ENCODE data around the gene ENOX1.

Gene ENOX1

DNA sequence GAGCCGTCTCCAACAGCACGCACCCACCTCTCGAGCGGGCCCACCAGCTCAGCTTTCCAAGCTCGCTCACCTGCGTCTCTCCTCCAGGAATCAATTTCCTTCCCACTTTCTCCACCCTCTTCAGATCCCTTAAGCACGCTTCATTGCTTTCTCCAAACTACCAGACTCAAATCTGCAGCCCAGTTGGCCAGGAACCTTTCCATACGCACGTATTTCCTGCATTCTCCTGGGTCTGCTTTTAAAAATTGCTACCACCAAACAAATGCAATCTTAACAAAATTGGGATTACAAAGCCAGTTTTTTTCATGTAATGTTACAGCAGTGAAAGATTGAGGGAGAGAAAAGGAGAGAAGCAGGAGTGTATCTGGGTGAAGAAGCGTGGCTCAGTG, 1.5 kb downstream of the ENOX1 start:
- no peak for DNase-seq

GRCh38 chr13:43784496-43784895, 2.3 kb downstream of the ENOX1 start:
- DNase-seq = no peak

DNA sequence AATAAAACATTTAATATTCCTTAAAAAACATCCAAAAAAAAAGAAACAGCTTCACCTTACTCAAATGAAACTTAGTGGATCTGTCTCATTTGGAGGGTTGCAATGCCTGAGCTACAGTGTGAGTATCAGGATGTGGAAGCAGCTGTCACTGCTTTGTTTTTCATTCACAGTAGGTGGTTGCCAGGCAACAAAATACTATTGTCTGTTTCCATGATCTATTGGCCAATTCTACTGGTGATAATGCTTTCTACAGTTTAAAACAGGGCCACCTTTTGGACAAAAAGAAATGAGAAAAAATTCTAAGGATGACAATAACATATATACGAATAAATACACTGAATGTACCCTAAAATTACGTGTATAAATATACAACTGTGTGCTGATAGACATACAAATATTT, 3.0 kb downstream of the ENOX1 start:
- DNase-seq = no peak

DNA sequence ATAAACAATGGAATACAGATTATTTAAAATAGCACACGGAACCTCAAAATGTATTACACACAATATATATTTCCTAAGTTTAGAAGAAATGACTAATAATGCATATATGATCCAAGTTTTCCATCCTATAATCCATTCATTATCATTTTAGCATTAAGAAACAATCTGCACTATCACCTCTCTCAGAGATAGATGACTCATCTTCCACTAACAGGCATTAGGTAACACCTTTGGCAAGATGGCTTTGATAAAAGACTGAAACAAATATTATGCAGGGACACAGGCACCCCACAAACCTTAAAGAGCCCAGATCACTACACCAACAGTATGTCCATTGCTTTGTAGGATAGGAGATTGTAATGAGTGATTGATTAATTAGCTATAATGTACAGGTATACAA, 4.1 kb downstream of the ENOX1 start:
- no peak for DNase-seq

DNA sequence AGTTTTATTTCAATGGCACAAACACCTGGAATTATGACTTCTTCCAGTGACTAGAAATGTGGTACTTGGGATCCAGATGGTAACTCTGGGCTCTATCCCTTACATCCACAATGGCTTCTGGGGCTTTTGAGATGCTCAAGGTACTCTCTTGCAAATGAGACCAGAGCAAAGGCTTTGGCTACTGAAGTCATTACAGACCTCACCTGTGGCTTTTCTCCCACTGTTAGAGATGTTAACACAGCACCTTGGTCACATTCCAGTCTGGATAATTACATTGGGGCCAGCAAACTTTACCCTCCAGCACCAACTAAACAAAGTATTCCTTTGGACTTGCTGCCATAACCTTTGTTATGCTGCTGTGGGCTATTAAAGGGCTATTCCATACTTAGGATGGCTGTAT, 6.1 kb downstream of the ENOX1 start:
- no peak for DNase-seq

DNA sequence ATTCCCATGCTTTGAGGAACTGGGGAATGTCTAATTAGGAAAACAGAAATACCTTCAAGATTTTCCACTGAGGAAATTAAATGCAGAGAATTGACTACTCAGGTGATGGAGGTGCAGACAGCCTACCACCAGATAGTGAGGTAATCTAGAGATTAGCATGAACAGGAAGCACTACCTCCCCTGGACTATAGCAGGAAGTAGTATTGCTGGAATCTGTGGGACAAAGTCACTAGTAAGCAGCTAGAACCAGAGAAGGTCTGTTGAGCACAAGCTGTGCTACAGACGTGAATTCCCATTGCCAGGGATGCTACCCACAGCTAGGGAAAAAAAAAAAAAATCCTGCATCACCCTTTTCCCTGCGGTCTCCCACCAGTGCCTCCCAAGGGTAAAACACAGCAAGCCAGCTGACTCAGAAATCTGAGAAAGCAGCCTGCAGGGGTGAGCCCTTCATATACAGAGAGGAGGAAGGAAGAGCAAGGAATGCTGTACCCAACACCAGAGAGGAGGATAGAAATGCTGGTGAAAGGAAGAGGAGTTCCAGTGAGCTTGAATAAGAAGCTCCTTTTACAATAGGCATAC, 10.2 kb downstream of the ENOX1 start:
- no peak for DNase-seq

GRCh38 chr13:43776006-43776405, 10.8 kb downstream of the ENOX1 start:
- DNase-seq = no peak

DNA sequence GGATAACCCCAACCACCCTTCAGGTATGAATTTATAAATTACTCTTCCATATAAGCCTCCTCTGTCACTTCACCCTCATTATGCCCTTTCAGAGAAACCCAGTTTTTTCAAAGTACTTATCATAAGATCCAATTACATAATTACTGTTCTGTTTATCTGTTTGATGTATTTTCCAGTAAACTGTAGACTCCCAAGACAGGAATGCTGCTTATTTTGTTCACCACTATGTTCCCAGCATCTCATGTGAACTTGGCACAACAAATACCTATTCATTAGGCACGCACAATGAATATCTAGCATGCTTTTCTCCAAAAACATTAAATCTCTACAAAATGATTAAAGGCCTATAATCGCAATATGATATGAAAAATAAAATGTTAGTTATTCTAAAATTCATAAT, 13.2 kb downstream of the ENOX1 start:
- no peak for DNase-seq

- DNase-seq = no peak
Observed at GRCh38 chr13:43770871-43771270, 15.9 kb downstream of the ENOX1 start.

DNA sequence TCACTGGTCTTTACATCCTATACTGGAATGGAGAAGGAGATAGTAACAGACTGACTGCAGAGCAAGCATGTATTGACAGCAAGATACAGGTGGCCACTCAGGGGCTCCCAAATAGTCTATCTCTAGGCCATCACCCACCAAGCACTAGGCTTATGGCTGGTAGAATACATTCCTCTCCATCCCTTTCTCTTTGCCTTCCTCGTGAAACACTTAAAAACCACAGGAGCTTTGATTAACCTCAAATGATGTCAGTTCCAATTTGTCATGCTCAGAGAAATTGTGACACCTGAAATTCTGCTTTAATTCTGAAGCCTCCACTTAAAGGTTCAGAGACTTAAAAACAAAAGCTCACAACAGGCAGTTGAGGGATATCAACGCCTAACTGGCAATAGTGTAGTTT, 17.2 kb downstream of the ENOX1 start:
- no peak for DNase-seq

- DNase-seq = no peak
Observed at GRCh38 chr13:43767341-43767931, 19.3 kb downstream of the ENOX1 start.

DNA sequence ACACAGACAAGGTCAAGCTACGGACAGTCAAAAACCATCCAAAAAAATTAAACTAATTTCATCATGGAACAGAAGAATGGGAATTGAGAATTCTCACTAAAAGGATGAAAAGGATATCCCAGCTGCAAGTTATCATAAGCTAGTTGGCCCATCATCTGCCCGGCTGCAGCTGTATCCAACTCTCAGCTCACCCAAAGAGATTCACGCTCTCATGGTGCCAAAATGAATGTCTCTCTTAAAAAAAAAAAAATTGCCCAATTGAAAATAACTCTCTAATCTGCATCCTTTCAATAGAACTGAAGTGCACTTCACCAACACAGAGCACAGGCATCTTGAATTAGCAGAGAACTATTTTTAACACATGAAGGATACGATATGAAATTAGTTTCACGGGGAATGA, 20.0 kb downstream of the ENOX1 start:
- DNase-seq = no peak

DNA sequence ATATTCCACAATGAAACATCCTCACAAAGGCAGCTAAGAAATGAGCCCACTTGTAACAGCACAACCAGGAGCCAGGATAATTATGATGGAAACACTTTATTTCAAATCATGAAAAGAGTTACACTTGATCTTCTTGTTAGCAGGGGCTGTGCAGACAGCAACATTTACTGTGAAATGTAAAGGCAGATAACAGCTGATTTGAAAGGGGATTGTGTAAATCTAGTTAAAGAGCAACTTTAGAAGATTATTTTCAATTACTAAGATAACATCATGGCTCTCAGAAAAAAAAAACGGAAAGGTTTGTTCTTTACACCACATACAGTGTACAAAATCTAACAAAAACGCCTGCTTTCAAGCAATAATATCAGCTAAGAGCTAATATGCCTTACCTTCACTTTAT, 22.4 kb downstream of the ENOX1 start:
- DNase-seq = no peak

- no peak for DNase-seq
Observed at GRCh38 chr13:43763143-43763759, 23.5 kb downstream of the ENOX1 start.

GRCh38 chr13:43761616-43762315, 25.0 kb downstream of the ENOX1 start:
- DNase-seq = no peak

DNA sequence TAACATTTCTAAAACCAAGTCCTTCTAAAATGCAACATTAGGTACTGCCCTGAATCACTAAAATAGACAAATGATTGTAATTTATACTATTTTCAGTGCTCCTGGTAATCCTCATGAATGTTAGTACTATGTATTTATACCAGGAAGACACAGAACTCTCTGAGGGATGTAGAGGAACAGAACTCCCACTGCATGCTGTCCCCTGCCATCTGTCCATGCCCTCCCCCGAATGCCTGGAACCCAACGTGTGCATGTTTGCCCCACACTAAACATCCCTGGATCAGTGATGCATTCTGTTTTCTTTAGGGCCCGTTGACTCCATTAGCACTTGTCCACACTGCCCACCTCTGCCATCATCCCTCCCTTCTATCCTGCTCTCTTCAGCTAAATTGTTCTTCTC, 26.5 kb downstream of the ENOX1 start:
- DNase-seq = no peak

DNA sequence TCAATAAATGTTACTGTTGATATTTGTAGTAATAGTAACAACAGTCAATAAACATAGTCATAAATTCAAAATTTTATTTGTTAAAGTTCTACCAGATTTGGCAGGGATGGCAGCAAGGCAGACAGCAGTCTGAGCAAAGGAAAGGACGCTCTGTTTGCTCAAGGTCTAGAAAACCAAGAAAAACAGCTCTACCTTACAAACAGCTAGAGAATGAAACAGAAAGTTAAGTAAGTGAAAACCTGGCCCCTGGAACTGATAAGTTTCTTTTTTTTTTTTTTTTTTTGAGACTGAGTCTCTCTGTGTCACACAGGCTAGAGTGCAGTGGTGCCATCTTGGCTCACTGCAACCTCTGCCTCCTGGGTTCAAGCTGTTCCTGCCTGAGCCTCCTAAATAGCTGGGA, 27.9 kb downstream of the ENOX1 start:
- DNase-seq = no peak

DNA sequence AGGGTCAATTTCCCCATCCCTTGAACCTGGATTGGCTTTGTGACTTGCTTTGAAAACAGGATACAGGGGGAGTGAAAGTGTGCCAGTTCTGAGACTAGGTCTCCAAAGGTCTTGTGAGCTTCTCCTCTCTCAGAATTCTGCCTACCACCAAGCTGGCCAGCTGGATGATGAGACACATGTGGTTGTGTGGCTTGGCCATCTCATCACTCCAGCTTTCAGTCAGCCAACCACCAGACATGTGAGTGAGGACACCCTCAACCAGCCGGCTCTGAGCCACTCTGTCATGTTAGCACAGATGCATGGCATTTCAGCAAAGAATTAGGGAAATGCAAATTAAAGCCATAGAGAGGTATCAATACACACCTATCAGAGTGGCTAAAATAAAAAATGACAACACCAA, 29.5 kb downstream of the ENOX1 start:
- DNase-seq = no peak

GRCh38 chr13:43755844-43756243, 30.9 kb downstream of the ENOX1 start:
- no peak for DNase-seq

DNA sequence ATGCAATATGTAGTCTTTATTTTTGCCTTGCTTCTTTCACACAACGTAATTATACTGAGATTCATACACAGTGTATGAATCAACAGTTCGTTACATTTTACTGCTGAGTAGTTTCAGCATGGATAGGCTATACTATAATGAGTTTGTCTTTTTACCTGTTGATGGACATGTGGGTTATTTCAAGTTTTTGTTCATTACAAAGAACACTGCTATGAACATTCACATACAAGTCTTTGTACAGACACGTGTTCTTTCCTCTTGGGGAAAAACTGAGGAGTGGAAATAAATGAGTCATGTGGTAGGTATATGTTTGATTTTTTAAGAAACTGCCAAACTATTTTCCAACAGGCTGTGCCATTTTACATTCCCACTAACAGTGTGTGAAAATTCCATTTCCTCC, 35.1 kb downstream of the ENOX1 start:
- DNase-seq = no peak

- no peak for DNase-seq
Observed at GRCh38 chr13:43749503-43749902, 37.3 kb downstream of the ENOX1 start.

GRCh38 chr13:43744261-43745031, 42.3 kb downstream of the ENOX1 start:
- DNase-seq = no peak

- no peak for DNase-seq
Observed at GRCh38 chr13:43742911-43743310, 43.9 kb downstream of the ENOX1 start.

All from activated T-cell treated with anti-CD3 and anti-CD28 coated beads for 4 hours (primary cell).